ENCODE results near the gene ACTA2. TPM values are rescaled to one million over a fixed set of nuclear protein-coding genes. Genes with fewer than 3 reads are reported as not detected.
A peak's percentile ranks its signal among the peaks of the same experiment; 100 is the strongest.

ACTA2 gene
- total RNA-seq, 2 donors from 2014 or later = not detected

GRCh38 chr10:88986549-88987242, 34.1 kb upstream of the ACTA2 start:
- no peak overlapping the region for H3K4me3 ChIP-seq (ENCODE audit: low read length)
- no peak for DNase-seq
- 0% methylated on average over 1 of the region's 2 CpGs; no CpG with 5 or more reads in 1 of the 2 experiments for WGBS, 2 experiments (ENCODE audit: insufficient coverage in 1 of 2, insufficient read length in 1 of 2)
- no peak overlapping the region for H3K27ac Mint-ChIP-seq
- H3K4me1 ChIP-seq (ENCODE audit: control insufficient read depth, insufficient read depth, low read length) = peaks cover 3% of the 10 kb centered on the region
- H3K36me3 Mint-ChIP-seq (ENCODE audit: low read depth) = no peaks in the 10 kb centered on the region
- H3K4me3 Mint-ChIP-seq = no peak overlapping the region
- no peak overlapping the region for H3K9ac ChIP-seq (ENCODE audit: extremely low read depth, low read length, poor library complexity, severe bottlenecking)
- peak; percentile 93 for TF ChIP-seq CTCF (conservative IDR thresholded peaks at IDR 0.05)
- H3K36me3 ChIP-seq (ENCODE audit: control insufficient read depth, insufficient read depth, low read length) = no peaks in the 10 kb centered on the region
- no peaks in the 10 kb centered on the region for H3K9me3 Mint-ChIP-seq
- peaks cover 37% of the 10 kb centered on the region for H3K27me3 Mint-ChIP-seq (ENCODE audit: insufficient read depth)
- peaks cover 42% of the 10 kb centered on the region for H3K27me3 ChIP-seq (ENCODE audit: control insufficient read depth, insufficient read depth, low read length, poor library complexity, severe bottlenecking)
- H3K9me3 ChIP-seq (ENCODE audit: control insufficient read depth, low read length) = no peaks in the 10 kb centered on the region
- H3K4me1 Mint-ChIP-seq = peaks cover 14% of the 10 kb centered on the region
- H3K27ac ChIP-seq (ENCODE audit: low read depth, low read length) = no peak overlapping the region

- Mint-ChIP-seq H3K4me3 (no peak overlapping the region), H3K9me3 (no peaks in the 10 kb centered on the region), H3K27me3 (ENCODE audit: insufficient read depth) (peaks cover 16% of the 10 kb centered on the region), H3K36me3 (ENCODE audit: low read depth) (no peaks in the 10 kb centered on the region), H3K4me1 (peaks cover 14% of the 10 kb centered on the region), H3K27ac (no peak overlapping the region)
- Histone ChIP-seq H3K9me3 (ENCODE audit: control insufficient read depth, low read length) (no peaks in the 10 kb centered on the region), H3K27ac (ENCODE audit: low read depth, low read length) (no peak overlapping the region), H3K36me3 (ENCODE audit: control insufficient read depth, insufficient read depth, low read length) (no peaks in the 10 kb centered on the region), H3K4me1 (ENCODE audit: control insufficient read depth, insufficient read depth, low read length) (peaks cover 3% of the 10 kb centered on the region), H3K9ac (ENCODE audit: extremely low read depth, low read length, poor library complexity, severe bottlenecking) (no peak overlapping the region), H3K4me3 (ENCODE audit: low read length) (no peak overlapping the region), H3K27me3 (ENCODE audit: control insufficient read depth, insufficient read depth, low read length, poor library complexity, severe bottlenecking) (peaks cover 21% of the 10 kb centered on the region)
- no peak for TF ChIP-seq CTCF (conservative IDR thresholded peaks at IDR 0.05)
- DNase-seq = no peak
These were observed 32.0 kb upstream of the ACTA2 start for GRCh38 chr10:88984525-88984924.

- WGBS, 2 experiments (ENCODE audit: insufficient coverage in 1 of 2, insufficient read length in 1 of 2) = 82 to 89% methylated on average over 1 of the region's 1 CpG
These were observed 31.4 kb upstream of the ACTA2 start for GRCh38 chr10:88983939-88984338.

More at GRCh38 chr10:88983939-88984338, 31.4 kb upstream of the ACTA2 start:
- H3K27me3 ChIP-seq (ENCODE audit: control insufficient read depth, insufficient read depth, low read length, poor library complexity, severe bottlenecking) = peaks cover 15% of the 10 kb centered on the region
- H3K27me3 Mint-ChIP-seq (ENCODE audit: insufficient read depth) = peaks cover 10% of the 10 kb centered on the region
- peaks cover 3% of the 10 kb centered on the region for H3K4me1 ChIP-seq (ENCODE audit: control insufficient read depth, insufficient read depth, low read length)
- no peaks in the 10 kb centered on the region for H3K36me3 ChIP-seq (ENCODE audit: control insufficient read depth, insufficient read depth, low read length)
- H3K9ac ChIP-seq (ENCODE audit: extremely low read depth, low read length, poor library complexity, severe bottlenecking) = no peak overlapping the region
- no peak overlapping the region for H3K4me3 ChIP-seq (ENCODE audit: low read length)
- H3K27ac Mint-ChIP-seq = no peak overlapping the region
- H3K9me3 Mint-ChIP-seq = no peaks in the 10 kb centered on the region
- no peak for DNase-seq
- H3K4me1 Mint-ChIP-seq = peaks cover 17% of the 10 kb centered on the region
- no peaks in the 10 kb centered on the region for H3K9me3 ChIP-seq (ENCODE audit: control insufficient read depth, low read length)
- no peak overlapping the region for H3K4me3 Mint-ChIP-seq
- TF ChIP-seq CTCF (conservative IDR thresholded peaks at IDR 0.05) = no peak
- no peaks in the 10 kb centered on the region for H3K36me3 Mint-ChIP-seq (ENCODE audit: low read depth)
- H3K27ac ChIP-seq (ENCODE audit: low read depth, low read length) = no peak overlapping the region

Data from endodermal cell (in vitro differentiated cells).